H1 (cell line): ENCODE results near the gene MAP4. TPM values are rescaled to one million over a fixed set of nuclear protein-coding genes. Genes with fewer than 3 reads are reported as not detected.

Experiments used
- CTCF ChIA-PET: fragments of 300-600 bp; sonication (Branson Sonifier 250); formaldehyde crosslinking; loops from one replicate; lab custom pipeline; 2021; ENCODE audit not compliant: partially characterized antibody; lab: Charles Lee
- POLR2A ChIA-PET: fragments of 300-600 bp; sonication (Branson Sonifier 250); formaldehyde crosslinking; loops from one replicate; lab custom pipeline; 2021; ENCODE audit warnings: inconsistent platforms; ENCODE audit not compliant: partially characterized antibody; lab: Charles Lee
- DNase-seq, 2 experiments: peaks; one replicate each; pipeline versions ENCODE4 v3.0.0 to v3.0.0-alpha.2; 2010 to 2022; ENCODE audit warnings: low spot score in 2 of 2, low read depth in 1 of 2, mixed read lengths in 1 of 2
- FAIRE-seq: peaks from 2 replicates; lab custom pipeline; 2011; peaks lifted over from hg19 to GRCh38; lab: Jason Lieb, UNC
- H2AFZ ChIP-seq: 2 replicates; pipeline ENCODE4 v1.8.1; 2012; ENCODE audit warnings: low read length, inconsistent platforms
- H2AK5ac ChIP-seq: 2 replicates; pipeline ENCODE4 v1.6.1; 2013; ENCODE audit warnings: low read depth, low read length
- H2BK120ac ChIP-seq: replicated peaks from 2 replicates; pipeline ENCODE3; 2013; ENCODE audit warnings: low read depth, low read length, inconsistent platforms
- H2BK12ac ChIP-seq: 2 replicates; pipeline ENCODE4 v1.6.1; 2013; ENCODE audit warnings: low read depth, low read length
- H2BK15ac ChIP-seq: 2 replicates; pipeline ENCODE4 v1.6.1; 2013; ENCODE audit warnings: low read length
- H2BK20ac ChIP-seq: 2 replicates; pipeline ENCODE4 v1.6.1; 2013; ENCODE audit warnings: low read length
- H2BK5ac ChIP-seq: 2 replicates; pipeline ENCODE4 v1.6.1; 2013; ENCODE audit warnings: low read depth, low read length
- H3K14ac ChIP-seq: 2 replicates; pipeline ENCODE4 v1.6.1; 2013; ENCODE audit warnings: inconsistent platforms; ENCODE audit not compliant: insufficient read length
- H3K18ac ChIP-seq: 2 replicates; pipeline ENCODE4 v1.6.1; 2013; ENCODE audit warnings: low read length; ENCODE audit errors: extremely low read depth
- H3K23ac ChIP-seq: 2 replicates; pipeline ENCODE4 v1.6.1; 2013; ENCODE audit warnings: inconsistent platforms; ENCODE audit not compliant: insufficient read length
- H3K23me2 ChIP-seq: 2 replicates; pipeline ENCODE4 v1.6.1; 2013; ENCODE audit warnings: low read depth, low read length
- H3K27ac ChIP-seq: 2 replicates; pipeline ENCODE4 v1.6.1; 2011; ENCODE audit warnings: low read depth, low read length, inconsistent platforms
- H3K27me3 ChIP-seq, 4 experiments: replicated peaks in 1 of 4; 1 replicate in 1 of 4; 2 replicates in 3 of 4; pipeline versions ENCODE4 v1.6.1 to v1.8.1; 2011 to 2013; ENCODE audit warnings: low read length in 3 of 4, mild to moderate bottlenecking in 3 of 4, inconsistent platforms in 2 of 4, mixed read lengths in 2 of 4, moderate library complexity in 1 of 4; ENCODE audit not compliant: control insufficient read depth in 3 of 4, insufficient read depth in 3 of 4; ENCODE audit errors: extremely low read depth in 1 of 4
- H3K36me3 ChIP-seq, 4 experiments: 2 replicates each; pipeline versions ENCODE4 v1.6.1 to v1.8.1; 2011 to 2013; ENCODE audit warnings: mild to moderate bottlenecking in 4 of 4, low read length in 3 of 4, moderate library complexity in 2 of 4, control low read depth in 1 of 4, inconsistent platforms in 1 of 4; ENCODE audit not compliant: insufficient read depth in 4 of 4, control insufficient read depth in 2 of 4
- H3K4ac ChIP-seq: replicated peaks from 2 replicates; pipeline ENCODE3; 2013; ENCODE audit warnings: low read length, low read depth, mixed read lengths, inconsistent platforms; ENCODE audit not compliant: insufficient read length
- H3K4me1 ChIP-seq, 4 experiments: replicated peaks in 1 of 4; 1 replicate in 1 of 4; 2 replicates in 3 of 4; pipeline versions ENCODE4 v1.6.1 to v1.8.1; 2011 to 2013; ENCODE audit warnings: low read length in 3 of 4, inconsistent platforms in 2 of 4, mixed read lengths in 1 of 4; ENCODE audit not compliant: insufficient read depth in 4 of 4, control insufficient read depth in 3 of 4
- H3K4me2 ChIP-seq, 2 experiments: 2 replicates each; pipeline versions ENCODE4 v1.6.1 to v1.8.1; 2011 to 2013; ENCODE audit warnings: low read depth in 2 of 2, low read length in 2 of 2, control low read depth in 1 of 2, inconsistent platforms in 1 of 2, mild to moderate bottlenecking in 1 of 2; ENCODE audit not compliant: insufficient read depth in 1 of 2
- H3K4me3 ChIP-seq, 4 experiments: fragments of 200-600, 300-600 bp in 1 of 4; sonication (generic), shearing (Covaris generic), sonication (Bioruptor Twin) in 1 of 4; 2 replicates each; pipeline versions ENCODE4 v1.5.1 to v1.8.1; 2011 to 2016; ENCODE audit warnings: low read length in 4 of 4, low read depth in 3 of 4, control low read depth in 2 of 4, inconsistent platforms in 2 of 4, mild to moderate bottlenecking in 2 of 4, mixed read lengths in 1 of 4, moderate library complexity in 1 of 4; ENCODE audit not compliant: insufficient read depth in 2 of 4; ENCODE audit errors: extremely low read depth in 1 of 4
- H3K56ac ChIP-seq: replicated peaks from 2 replicates; pipeline ENCODE3; 2013; ENCODE audit warnings: low read depth, mild to moderate bottlenecking, mixed read lengths, low read length, inconsistent platforms; ENCODE audit not compliant: insufficient read length
- H3K79me1 ChIP-seq: 2 replicates; pipeline ENCODE4 v1.6.1; 2013; ENCODE audit warnings: low read depth, low read length, control low read depth
- H3K79me2 ChIP-seq, 2 experiments: 2 replicates each; pipeline versions ENCODE4 v1.6.1 to v1.8.1; 2012 to 2013; ENCODE audit warnings: low read length in 2 of 2, mild to moderate bottlenecking in 2 of 2, inconsistent platforms in 1 of 2; ENCODE audit not compliant: insufficient read depth in 2 of 2, control insufficient read depth in 1 of 2
- H3K9ac ChIP-seq, 4 experiments: replicated peaks in 1 of 4; 1 replicate in 1 of 4; 2 replicates in 3 of 4; pipeline versions ENCODE4 v1.6.1 to v1.8.1; 2011 to 2013; ENCODE audit warnings: low read depth in 3 of 4, low read length in 3 of 4, control low read depth in 2 of 4, mild to moderate bottlenecking in 2 of 4, moderate library complexity in 2 of 4, inconsistent platforms in 1 of 4; ENCODE audit errors: extremely low read depth in 1 of 4
- H3K9me3 ChIP-seq, 2 experiments: 2 replicates each; pipeline versions ENCODE4 v1.6.1 to v1.8.1; 2012 to 2013; ENCODE audit warnings: mild to moderate bottlenecking in 2 of 2, moderate library complexity in 2 of 2, control low read depth in 1 of 2, inconsistent platforms in 1 of 2, low read depth in 1 of 2, low read length in 1 of 2, mixed read lengths in 1 of 2; ENCODE audit not compliant: insufficient read depth in 2 of 2
- H4K20me1 ChIP-seq, 2 experiments: replicated peaks in 1 of 2; 2 replicates each; pipeline versions ENCODE3 to v1.8.1; 2011 to 2013; ENCODE audit warnings: inconsistent platforms in 2 of 2, low read length in 2 of 2, mild to moderate bottlenecking in 1 of 2; ENCODE audit not compliant: insufficient read depth in 2 of 2, control insufficient read depth in 1 of 2
- H4K5ac ChIP-seq: 2 replicates; pipeline ENCODE4 v1.6.1; 2013; ENCODE audit warnings: low read length, low read depth, mixed read lengths, inconsistent platforms; ENCODE audit not compliant: insufficient read length
- H4K8ac ChIP-seq: 2 replicates; pipeline ENCODE4 v1.8.0; 2013; ENCODE audit warnings: mild to moderate bottlenecking, moderate library complexity, low read length, inconsistent platforms; ENCODE audit not compliant: insufficient read depth; ENCODE audit errors: extremely low read depth
- H4K91ac ChIP-seq: replicated peaks from 2 replicates; pipeline ENCODE3; 2013; ENCODE audit warnings: low read length, mixed read lengths, inconsistent platforms; ENCODE audit not compliant: insufficient read length
- WGBS, 2 experiments: shearing (Covaris generic) in 1 of 2; methylation state at CpG; one replicate each; pipeline versions ENCODE4 v1.1.6 to v1.1.7; 2013 to 2015; ENCODE audit warnings: low lambda C conversion rate in 2 of 2, mixed read lengths in 2 of 2, inconsistent platforms in 1 of 2, low coverage in 1 of 2, missing lambda C conversion rate in 1 of 2; ENCODE audit not compliant: insufficient replicate concordance in 2 of 2, insufficient coverage in 1 of 2, insufficient read length in 1 of 2; ENCODE audit errors: extremely low coverage in 1 of 2, missing lambda C conversion rate in 1 of 2; 5-methylcytosine and 5-hydroxymethylcytosine counted together
- polyA plus RNA-seq, 7 experiments: library from polyadenylated mRNA; depleted of rRNA in 3 of 7; stranded (reverse) in 5 of 7; unstranded in 2 of 7; fragments of >200 nt in 5 of 7; fragments of 200-250 nt in 2 of 7; gene quantifications; 1 replicate in 5 of 7; 2 replicates in 1 of 7; 4 replicates in 1 of 7; pipeline versions ENCODE4 v1.2.1 to v1.2.3, GENCODE V29; 2011 to 2013; ENCODE audit warnings: missing spikeins in 2 of 7, mixed read lengths in 2 of 7
- total RNA-seq: library from RNA; stranded (reverse); fragmentation: NEBNext Ultra II Directional; extraction: Animal tissue kit (Norgen Biotek cat#: 25700); gene quantifications from 2 replicates; pipeline ENCODE4 v1.2.1, GENCODE V29; 2021
- TF ChIP-seq, protein P1 (sequence below): IDR thresholded peaks from 2 replicates; pipeline ENCODE4 v1.6.1; 2011; ENCODE audit warnings: low read length, improper control_type of control experiment

The MAP4 gene
- total and polyA plus RNA-seq, 2 of the 8 experiments (the other 6 are each of a cell fraction or from before 2014, with no cell fraction given) = 67.0 to 179 TPM

DNA sequence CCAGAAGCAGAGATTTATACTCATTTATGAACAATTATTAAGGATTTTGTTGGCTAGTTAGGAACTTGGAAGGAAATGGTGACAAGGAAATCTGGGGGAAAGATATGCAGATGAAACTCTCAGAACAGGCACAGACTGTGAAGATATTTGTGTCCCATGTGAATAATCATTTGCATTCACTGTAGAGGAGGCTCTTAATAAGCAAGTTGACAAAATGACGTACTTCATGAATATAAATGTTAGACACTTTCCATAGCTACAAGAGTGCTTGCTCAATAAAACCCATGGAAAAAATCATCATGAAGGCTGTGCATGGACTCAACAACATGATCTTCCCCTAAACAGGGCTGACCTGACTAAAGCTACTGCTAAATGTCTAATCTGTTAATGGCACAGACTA, 59.7 kb downstream of the MAP4 start:
- Histone ChIP-seq H2BK12ac (no peak overlapping the region), H3K14ac (no peak overlapping the region), H2BK15ac (no peak overlapping the region), H4K91ac (no peak overlapping the region), H3K4ac (no peak overlapping the region), H4K8ac (no peak overlapping the region), H2AFZ (no peak overlapping the region), H3K23ac (no peak overlapping the region), H3K27me3 (no peaks in the 10 kb centered on the region), H3K4me2 (no peak overlapping the region), H3K9ac (no peak overlapping the region), H3K18ac (no peak overlapping the region), H3K4me1 (peaks cover 0 to 2% (median under 1%) of the 10 kb centered on the region in 4 experiments; a peak in 4 of 7 replicates), H2BK5ac (no peak overlapping the region), H4K20me1 (peaks cover 0 to under 1% of the 10 kb centered on the region in 2 experiments), H2BK120ac (no peak overlapping the region), H3K79me2 (peaks cover 0 to under 1% of the 10 kb centered on the region in 2 experiments; a peak in 1 of 4 replicates), H3K79me1 (no peaks in the 10 kb centered on the region; the same call in 1 of the 2 replicates), H3K36me3 (no peaks in the 10 kb centered on the region; a peak in 2 of 8 replicates), H3K56ac (no peak overlapping the region), H4K5ac (no peak overlapping the region), H3K23me2 (no peaks in the 10 kb centered on the region), H3K9me3 (peaks cover 0 to 2% of the 10 kb centered on the region in 2 experiments; a peak in 1 of 4 replicates), H2BK20ac (no peak overlapping the region), H3K27ac (no peak overlapping the region), H3K4me3 (no peak overlapping the region), H2AK5ac (no peak overlapping the region)
- ChIA-PET POLR2A (interaction anchor here (0.6 to 1.3 kb wide), 2 partner anchors 14 to 257 kb away, joined by 3 read pairs; no protein-coding TSS in a partner anchor), CTCF (interaction anchor here (0.6 to 1.1 kb wide), 2 partner anchors 22 to 48 kb away, joined by 3 read pairs; no protein-coding TSS in a partner anchor)
- TF ChIP-seq, protein P1, sequence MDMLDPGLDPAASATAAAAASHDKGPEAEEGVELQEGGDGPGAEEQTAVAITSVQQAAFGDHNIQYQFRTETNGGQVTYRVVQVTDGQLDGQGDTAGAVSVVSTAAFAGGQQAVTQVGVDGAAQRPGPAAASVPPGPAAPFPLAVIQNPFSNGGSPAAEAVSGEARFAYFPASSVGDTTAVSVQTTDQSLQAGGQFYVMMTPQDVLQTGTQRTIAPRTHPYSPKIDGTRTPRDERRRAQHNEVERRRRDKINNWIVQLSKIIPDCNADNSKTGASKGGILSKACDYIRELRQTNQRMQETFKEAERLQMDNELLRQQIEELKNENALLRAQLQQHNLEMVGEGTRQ = no peak
- WGBS, 2 experiments = 100% methylated on average over 1 of the region's 1 CpG; no CpG with 5 or more reads in 1 of the 2 experiments
- no peak for FAIRE-seq
- DNase-seq = no peak
